Transverse colon (tissue), 4 donors: ENCODE results near the gene SLC22A1. TPM values are rescaled to one million over a fixed set of nuclear protein-coding genes. Genes with fewer than 3 reads are reported as not detected.
A peak's percentile ranks its signal among the peaks of the same experiment; 100 is the strongest.

Experiments
- DNase-seq: peaks from one replicate; pipeline ENCODE4 v3.0.0-alpha.2; 2019
- H3K27ac ChIP-seq, 4 donors: fragments of 200-600 bp; sonication (generic); 2 replicates each; pipeline ENCODE4 v1.5.1; 2016 to 2018; ENCODE audit warnings: inconsistent platforms in 4 of 4
- H3K27me3 ChIP-seq: fragments of 200-600 bp; sonication (generic); 2 replicates; pipeline ENCODE4 v1.5.1; 2017; ENCODE audit warnings: inconsistent platforms
- H3K36me3 ChIP-seq, 4 donors: fragments of 200-600 bp; sonication (generic); 2 replicates each; pipeline ENCODE4 v1.5.1; 2017 to 2019; ENCODE audit warnings: inconsistent platforms in 4 of 4
- H3K4me1 ChIP-seq, 4 donors: fragments of 200-600 bp; sonication (generic); 2 replicates each; pipeline ENCODE4 v1.5.1; 2017 to 2020; ENCODE audit warnings: inconsistent platforms in 4 of 4
- H3K4me3 ChIP-seq, 4 donors: fragments of 200-600 bp; sonication (generic); 1 replicate in 1 of 4; 2 replicates in 3 of 4; pipeline versions ENCODE4 v1.5.1 to v1.6.1; 2017 to 2019; ENCODE audit warnings: inconsistent platforms in 4 of 4
- H3K9me3 ChIP-seq, 2 donors: fragments of 200-600 bp; sonication (generic); 2 replicates each; pipeline ENCODE4 v1.5.1; 2017 to 2019; ENCODE audit warnings: inconsistent platforms in 2 of 2
- EP300 ChIP-seq: sonication (generic); formaldehyde crosslinking; IDR thresholded peaks from one replicate; pipeline ENCODE4 v1.6.1; 2017; ENCODE audit warnings: antibody characterized with exemption, low read depth
- POLR2A ChIP-seq: fragments of 450-650 bp; IDR thresholded peaks from one replicate; pipeline ENCODE4 v1.6.1; 2016; ENCODE audit warnings: antibody characterized with exemption, mild to moderate bottlenecking, moderate library complexity
- POLR2AphosphoS5 ChIP-seq, 3 donors: sonication (generic); formaldehyde crosslinking; IDR thresholded peaks; one replicate each; pipeline ENCODE4 v1.6.1; 2016; ENCODE audit warnings: antibody characterized with exemption in 3 of 3
- WGBS, 2 donors: methylation state at CpG; one replicate each; pipeline ENCODE4 v1.1.5; 2018; ENCODE audit warnings: low coverage in 1 of 2; 5-methylcytosine and 5-hydroxymethylcytosine counted together
- in situ Hi-C, 4 donors: fragments of 200-750 bp; cut with MboI; loops; one replicate each; pipeline versions ENCODE4 v1.15.0 to v1.15.1; 2017; ENCODE audit warnings: low sequenced_read_pairs in 3 of 4, low pct_ligation_motif_present in 1 of 4, low pct_unique_long_range_greater_than_20kb in 1 of 4
- intact Hi-C: fragments of 100-400 bp; cut with DNase I; formaldehyde crosslinking; loops from one replicate; pipeline ENCODE4 v1.15.1; 2023; ENCODE audit warnings: low total_unique reads
- total RNA-seq, 4 donors: library from RNA; depleted of rRNA; stranded (reverse); fragments of >200 nt; gene quantifications; one replicate each; pipeline ENCODE4 v1.1.0, GENCODE V29; 2016
- TF ChIP-seq, protein P1 (sequence below), 5 experiments: fragments of 200-600 bp in 3 of 5; fragments of 450-650 bp in 2 of 5; sonication (generic) in 3 of 5; IDR thresholded peaks; 1 replicate in 2 of 5; 2 replicates in 3 of 5; pipeline ENCODE4 v1.5.1; 2016 to 2017; ENCODE audit warnings: antibody characterized with exemption in 5 of 5, inconsistent platforms in 3 of 5, mild to moderate bottlenecking in 2 of 5, moderate library complexity in 1 of 5

SLC22A1 gene
- total RNA-seq, 4 donors from 2014 or later = 0.40 to 1.7 (median 0.55) TPM; not detected in 1

GRCh38 chr6:160160450-160160849, 38.8 kb downstream of the SLC22A1 start:
- DNase-seq = peak; percentile 47
- 38 to 41% methylated on average over 2 to 6 of the region's 6 CpGs for WGBS, 2 donors
- Histone ChIP-seq H3K27ac (peak overlapping the region in 3 of 4 donors; percentile 5 to 65 (median 27)), H3K4me3 (no peak overlapping the region), H3K4me1 (peaks cover 0 to 17% (median 8%) of the 10 kb centered on the region in 4 donors), H3K36me3 (no peaks in the 10 kb centered on the region), H3K9me3 (no peaks in the 10 kb centered on the region), H3K27me3 (no peaks in the 10 kb centered on the region)
- intact Hi-C loops = no loop called here
- in situ Hi-C loops = no loop called here
- TF ChIP-seq, protein P1, sequence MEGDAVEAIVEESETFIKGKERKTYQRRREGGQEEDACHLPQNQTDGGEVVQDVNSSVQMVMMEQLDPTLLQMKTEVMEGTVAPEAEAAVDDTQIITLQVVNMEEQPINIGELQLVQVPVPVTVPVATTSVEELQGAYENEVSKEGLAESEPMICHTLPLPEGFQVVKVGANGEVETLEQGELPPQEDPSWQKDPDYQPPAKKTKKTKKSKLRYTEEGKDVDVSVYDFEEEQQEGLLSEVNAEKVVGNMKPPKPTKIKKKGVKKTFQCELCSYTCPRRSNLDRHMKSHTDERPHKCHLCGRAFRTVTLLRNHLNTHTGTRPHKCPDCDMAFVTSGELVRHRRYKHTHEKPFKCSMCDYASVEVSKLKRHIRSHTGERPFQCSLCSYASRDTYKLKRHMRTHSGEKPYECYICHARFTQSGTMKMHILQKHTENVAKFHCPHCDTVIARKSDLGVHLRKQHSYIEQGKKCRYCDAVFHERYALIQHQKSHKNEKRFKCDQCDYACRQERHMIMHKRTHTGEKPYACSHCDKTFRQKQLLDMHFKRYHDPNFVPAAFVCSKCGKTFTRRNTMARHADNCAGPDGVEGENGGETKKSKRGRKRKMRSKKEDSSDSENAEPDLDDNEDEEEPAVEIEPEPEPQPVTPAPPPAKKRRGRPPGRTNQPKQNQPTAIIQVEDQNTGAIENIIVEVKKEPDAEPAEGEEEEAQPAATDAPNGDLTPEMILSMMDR (IDR thresholded peaks at IDR 0.05) = peak in 2 of 5 experiments; percentile 8 to 34
- TF ChIP-seq POLR2AphosphoS5 (IDR thresholded peaks at IDR 0.05) (peak in 2 of 3 donors; percentile 17 to 56), EP300 (no peak), POLR2A (no peak)

DNA sequence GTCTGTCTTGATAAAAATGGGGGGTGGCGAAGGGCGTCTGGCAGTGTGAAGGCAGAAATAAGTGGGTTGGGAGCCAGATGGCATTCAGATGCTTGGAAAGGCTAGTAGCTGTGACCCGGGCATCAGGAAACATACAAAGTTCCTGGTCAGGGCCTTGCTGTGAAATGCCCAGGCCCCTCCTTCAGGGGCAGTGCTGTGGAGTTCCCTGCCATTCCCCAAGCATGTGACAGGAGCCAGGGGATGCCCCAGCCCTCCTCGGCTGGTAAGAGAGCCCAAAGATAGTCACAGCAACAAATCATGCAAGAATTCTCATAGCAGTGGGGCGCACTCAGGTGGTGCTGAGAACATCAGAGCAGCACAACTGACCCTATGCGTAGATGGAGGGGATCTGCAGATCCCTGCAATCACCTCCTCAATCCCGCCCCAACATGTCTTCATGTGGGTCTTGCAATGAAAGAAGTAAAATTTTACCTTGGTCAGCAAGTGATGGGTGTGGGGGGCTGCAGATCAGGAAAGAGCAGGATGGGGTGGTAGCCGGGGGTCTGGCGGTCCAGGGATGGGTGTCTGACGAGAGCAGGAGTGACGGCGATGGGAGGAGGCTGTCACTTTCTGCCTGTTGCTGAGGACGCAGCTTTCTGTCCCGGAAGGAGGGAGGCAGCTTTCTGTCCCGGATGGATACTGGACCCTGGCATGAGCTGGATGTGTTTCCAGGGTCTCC, 39.5 kb downstream of the SLC22A1 start:
- intact Hi-C loops (no loop called here), in situ Hi-C loops (no loop called here)
- Histone ChIP-seq H3K4me1 (peaks cover 0 to 17% (median 8%) of the 10 kb centered on the region in 4 donors), H3K36me3 (no peaks in the 10 kb centered on the region), H3K9me3 (no peaks in the 10 kb centered on the region), H3K27ac (peak overlapping the region in 3 of 4 donors; percentile 5 to 65 (median 27)), H3K4me3 (no peak overlapping the region), H3K27me3 (no peaks in the 10 kb centered on the region)
- WGBS, 2 donors = 83 to 87% methylated on average over 13 to 15 of the region's 15 CpGs
- TF ChIP-seq POLR2A = no peak
- no peak for TF ChIP-seq EP300
- no peak for TF ChIP-seq POLR2AphosphoS5 (IDR thresholded peaks at IDR 0.05)
- TF ChIP-seq, protein P1 (IDR thresholded peaks at IDR 0.05) = no peak
- no peak for DNase-seq

GRCh38 chr6:160161647-160161986, 40.0 kb downstream of the SLC22A1 start:
- in situ Hi-C loops = no loop called here
- Histone ChIP-seq H3K4me1 (peaks cover 0 to 20% (median 8%) of the 10 kb centered on the region in 4 donors), H3K4me3 (no peak overlapping the region), H3K27me3 (no peaks in the 10 kb centered on the region), H3K9me3 (no peaks in the 10 kb centered on the region), H3K36me3 (no peaks in the 10 kb centered on the region), H3K27ac (no peak overlapping the region)
- no peak for TF ChIP-seq POLR2A
- TF ChIP-seq POLR2AphosphoS5 (IDR thresholded peaks at IDR 0.05) = no peak
- TF ChIP-seq EP300 = no peak
- TF ChIP-seq, protein P1 (IDR thresholded peaks at IDR 0.05) = no peak
- DNase-seq = no peak
- WGBS, 2 donors = 82% methylated on average over 5 of the region's 5 CpGs; no CpG with 5 or more reads in 1 of the 2 donors
- intact Hi-C loops = no loop called here

DNA sequence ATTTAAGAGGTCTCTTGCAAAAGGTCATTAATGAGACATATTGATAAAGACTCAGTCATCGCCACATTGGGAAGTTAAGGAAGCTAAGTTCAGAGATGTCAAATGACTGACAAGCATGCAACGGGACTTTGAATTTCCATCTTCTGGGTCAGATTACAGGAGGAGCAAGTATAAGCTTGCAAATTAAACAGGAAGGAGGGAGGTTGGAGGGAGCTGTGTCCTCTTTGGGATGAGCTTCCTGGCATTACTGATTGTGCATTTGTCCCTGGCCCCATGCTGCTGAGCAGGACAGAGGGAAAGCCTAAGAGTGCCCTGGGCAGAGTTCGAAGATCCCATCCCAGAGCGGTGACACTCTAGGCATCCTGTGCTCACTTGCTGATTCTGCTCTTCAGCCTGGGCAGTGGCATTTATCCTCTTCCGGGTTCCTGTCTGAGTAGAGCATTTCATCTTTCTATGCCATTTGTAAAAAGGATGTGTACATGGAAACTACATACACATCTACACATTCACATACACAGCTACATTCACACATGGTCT, 40.5 kb downstream of the SLC22A1 start:
- intact Hi-C loops (no loop called here), in situ Hi-C loops (no loop called here)
- H3K36me3 ChIP-seq = no peaks in the 10 kb centered on the region
- no peaks in the 10 kb centered on the region for H3K27me3 ChIP-seq
- H3K4me1 ChIP-seq = peaks cover 0 to 25% (median 9%) of the 10 kb centered on the region in 4 donors
- no peak overlapping the region for H3K27ac ChIP-seq
- no peaks in the 10 kb centered on the region for H3K9me3 ChIP-seq
- no peak for DNase-seq
- no peak overlapping the region for H3K4me3 ChIP-seq
- 72 to 76% methylated on average over 3 to 5 of the region's 5 CpGs for WGBS, 2 donors
- TF ChIP-seq EP300 (no peak), POLR2A (no peak), POLR2AphosphoS5 (IDR thresholded peaks at IDR 0.05) (no peak)
- TF ChIP-seq, protein P1 (IDR thresholded peaks at IDR 0.05) = no peak
